MM.1S (cell line): ENCODE data around the gene HSF2BP.

ENCODE experiments used
- EZH2 ChIP-seq: fragments of 300-600 bp; sonication (generic); optimal IDR thresholded peaks from 2 replicates; pipeline ENCODE3; 2017; ENCODE audit warnings: low read depth, mild to moderate bottlenecking, antibody characterized with exemption, low read length, mixed read lengths
- EZH2phosphoT487 ChIP-seq: fragments of 300-600 bp; sonication (generic); IDR thresholded peaks from 2 replicates; pipeline ENCODE4 v1.6.1; 2018; ENCODE audit warnings: antibody characterized with exemption, low read length
- TF ChIP-seq, protein P1 (sequence below): fragments of 300-600 bp; sonication (generic); IDR thresholded peaks from 2 replicates; pipeline ENCODE4 v1.5.1; 2016; ENCODE audit warnings: antibody characterized with exemption, low read length, mixed read lengths

DNA sequence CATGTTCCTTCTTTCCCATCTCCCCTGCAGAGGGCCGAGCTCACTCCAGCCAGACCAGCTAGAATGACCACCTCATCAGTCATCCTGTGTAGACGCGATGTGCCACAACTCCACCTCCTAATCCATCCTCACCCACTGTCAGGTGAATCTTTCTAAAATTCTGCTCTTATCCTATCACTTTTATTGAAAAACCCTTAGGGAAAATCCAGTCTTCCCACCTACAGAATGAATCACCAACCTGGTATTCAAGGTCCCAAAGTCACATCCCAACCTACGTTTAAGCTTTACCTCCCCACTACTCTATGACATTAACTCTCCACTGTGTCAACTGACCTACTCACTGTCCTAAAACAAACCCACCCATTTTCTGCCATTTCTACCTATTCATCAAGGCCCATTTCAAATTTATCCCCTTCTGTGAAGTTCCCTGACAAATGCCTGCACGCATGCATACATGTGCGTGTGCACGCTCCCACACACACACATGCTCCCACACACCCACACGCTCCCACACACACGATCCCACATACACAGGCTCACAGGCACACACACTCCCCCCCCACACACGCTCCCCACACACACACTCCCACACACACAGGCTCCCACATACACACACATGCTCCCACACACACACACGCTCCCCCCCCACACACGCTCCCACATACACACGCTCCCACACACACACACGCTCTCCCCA lies 27.7 kb downstream of the HSF2BP start:
- TF ChIP-seq, protein P1, sequence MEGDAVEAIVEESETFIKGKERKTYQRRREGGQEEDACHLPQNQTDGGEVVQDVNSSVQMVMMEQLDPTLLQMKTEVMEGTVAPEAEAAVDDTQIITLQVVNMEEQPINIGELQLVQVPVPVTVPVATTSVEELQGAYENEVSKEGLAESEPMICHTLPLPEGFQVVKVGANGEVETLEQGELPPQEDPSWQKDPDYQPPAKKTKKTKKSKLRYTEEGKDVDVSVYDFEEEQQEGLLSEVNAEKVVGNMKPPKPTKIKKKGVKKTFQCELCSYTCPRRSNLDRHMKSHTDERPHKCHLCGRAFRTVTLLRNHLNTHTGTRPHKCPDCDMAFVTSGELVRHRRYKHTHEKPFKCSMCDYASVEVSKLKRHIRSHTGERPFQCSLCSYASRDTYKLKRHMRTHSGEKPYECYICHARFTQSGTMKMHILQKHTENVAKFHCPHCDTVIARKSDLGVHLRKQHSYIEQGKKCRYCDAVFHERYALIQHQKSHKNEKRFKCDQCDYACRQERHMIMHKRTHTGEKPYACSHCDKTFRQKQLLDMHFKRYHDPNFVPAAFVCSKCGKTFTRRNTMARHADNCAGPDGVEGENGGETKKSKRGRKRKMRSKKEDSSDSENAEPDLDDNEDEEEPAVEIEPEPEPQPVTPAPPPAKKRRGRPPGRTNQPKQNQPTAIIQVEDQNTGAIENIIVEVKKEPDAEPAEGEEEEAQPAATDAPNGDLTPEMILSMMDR: no peak
- TF ChIP-seq EZH2phosphoT487 (no peak), EZH2 (no peak)
